ENCODE data around the gene FUT7. TPM values are rescaled to one million over a fixed set of nuclear protein-coding genes. Genes with fewer than 3 reads are reported as not detected.
A peak's percentile ranks its signal among the peaks of the same experiment; 100 is the strongest.

The FUT7 gene
- total and polyA plus RNA-seq, 2 of the 8 experiments (the other 6 are each of a cell fraction or from before 2014, with no cell fraction given): not detected

DNA sequence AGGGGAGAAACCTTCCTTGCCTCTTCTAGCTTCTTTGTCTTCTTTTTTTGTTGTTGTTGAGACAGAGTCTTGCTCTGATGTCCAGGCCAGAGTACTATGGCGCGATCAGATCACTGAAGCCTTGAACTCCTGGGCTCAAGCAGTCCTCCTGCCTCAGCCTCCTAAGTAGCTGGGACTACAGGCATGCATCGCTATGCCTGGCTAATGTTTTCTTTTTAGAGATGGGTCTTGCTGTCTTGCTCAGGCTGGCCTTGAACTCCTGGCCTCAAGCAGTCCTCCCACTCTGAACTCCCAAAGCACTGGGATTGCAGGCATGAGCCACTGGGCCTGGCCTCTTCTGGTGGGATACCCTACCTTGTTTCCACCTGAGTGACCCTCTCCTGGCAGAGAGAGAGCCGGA lies 43.0 kb downstream of the FUT7 start:
- Histone ChIP-seq H3K14ac (ENCODE audit: insufficient read length) (no peak overlapping the region), H3K4me1 (replicated peaks in 1 of 4; ENCODE audit: control insufficient read depth in 3 of 4, insufficient read depth in 4 of 4, low read length in 3 of 4) (peaks cover 0 to 8% (median 5%) of the 10 kb centered on the region in 4 experiments; a peak in 4 of 7 replicates), H3K18ac (ENCODE audit: extremely low read depth, low read length) (no peak overlapping the region), H3K4me2 (ENCODE audit: insufficient read depth in 1 of 2, low read depth in 2 of 2, low read length in 2 of 2) (no peak overlapping the region), H4K5ac (ENCODE audit: insufficient read length, low read depth, low read length) (no peak overlapping the region), H2BK15ac (ENCODE audit: low read length) (0 out of 2 replicates have a peak overlapping the region, but pooled peaks have one; percentile 29), H3K4me3 (ENCODE audit: extremely low read depth in 1 of 4, insufficient read depth in 2 of 4, low read depth in 3 of 4, low read length in 4 of 4) (no peak overlapping the region), H3K9me3 (ENCODE audit: insufficient read depth in 2 of 2, low read depth in 1 of 2, low read length in 1 of 2) (peaks cover 6% of the 10 kb centered on the region in 2 experiments; a peak in 2 of 4 replicates), H2BK12ac (ENCODE audit: low read depth, low read length) (no peak overlapping the region), H2AK5ac (ENCODE audit: low read depth, low read length) (no peak overlapping the region), H3K56ac (replicated peaks; ENCODE audit: insufficient read length, low read depth, low read length) (no peak overlapping the region), H4K8ac (ENCODE audit: extremely low read depth, insufficient read depth, low read length) (no peak overlapping the region), H3K23me2 (ENCODE audit: low read depth, low read length) (peaks cover 18% of the 10 kb centered on the region), H3K79me2 (ENCODE audit: control insufficient read depth in 1 of 2, insufficient read depth in 2 of 2, low read length in 2 of 2) (no peaks in the 10 kb centered on the region), H3K4ac (replicated peaks; ENCODE audit: insufficient read length, low read depth, low read length) (no peak overlapping the region), H2BK120ac (replicated peaks; ENCODE audit: low read depth, low read length) (no peak overlapping the region), H3K79me1 (ENCODE audit: low read depth, low read length) (no peaks in the 10 kb centered on the region), H2BK5ac (ENCODE audit: low read depth, low read length) (no peak overlapping the region), H3K27ac (ENCODE audit: low read depth, low read length) (no peak overlapping the region), H3K23ac (ENCODE audit: insufficient read length) (no peak overlapping the region), H3K27me3 (replicated peaks in 1 of 4; ENCODE audit: control insufficient read depth in 3 of 4, extremely low read depth in 1 of 4, insufficient read depth in 3 of 4, low read length in 3 of 4) (peaks cover 13 to 45% (median 40%) of the 10 kb centered on the region in 4 experiments), H2BK20ac (ENCODE audit: low read length) (no peak overlapping the region), H4K20me1 (replicated peaks in 1 of 2; ENCODE audit: control insufficient read depth in 1 of 2, insufficient read depth in 2 of 2, low read length in 2 of 2) (peaks cover 0 to 3% of the 10 kb centered on the region in 2 experiments), H2AFZ (ENCODE audit: low read length) (no peak overlapping the region), H3K36me3 (ENCODE audit: control insufficient read depth in 2 of 4, insufficient read depth in 4 of 4, low read length in 3 of 4) (0 out of 8 replicates have a peak, but pooled peaks cover 0 to under 1% (median 0%) of the 10 kb centered on the region in 4 experiments), H3K9ac (replicated peaks in 1 of 4; ENCODE audit: extremely low read depth in 1 of 4, low read depth in 3 of 4, low read length in 3 of 4) (no peak overlapping the region), H4K91ac (replicated peaks; ENCODE audit: insufficient read length, low read length) (no peak overlapping the region)
- CTCF ChIA-PET (ENCODE audit: partially characterized antibody): interaction anchor here (0.6 to 6.3 kb wide), 11 partner anchors 11 to 385 kb away, joined by 3 to 31 read pairs (median 5); partner anchors contain the start of gene NPDC1
- 92% methylated on average over 4 of the region's 4 CpGs; no CpG with 5 or more reads in 1 of the 2 experiments for WGBS, 2 experiments (ENCODE audit: extremely low coverage in 1 of 2, insufficient coverage in 1 of 2, insufficient read length in 1 of 2, insufficient replicate concordance in 2 of 2, low coverage in 1 of 2, low lambda C conversion rate in 2 of 2, missing lambda C conversion rate in 1 of 2)
- POLR2A ChIA-PET (ENCODE audit: partially characterized antibody): interaction anchor here (1.2 kb wide), 1 partner anchor 152 kb away, joined by 3 read pairs; no protein-coding TSS in a partner anchor
- DNase-seq (ENCODE audit: low read depth in 1 of 2, low spot score in 2 of 2) (no peak), FAIRE-seq (no peak)
- TF ChIP-seq TCF12 (IDR thresholded peaks at IDR 0.05; ENCODE audit: low read depth, low read length) (no peak), KDM5A (IDR thresholded peaks at IDR 0.05; ENCODE audit: low read length) (no peak), CEBPB (IDR thresholded peaks at IDR 0.05; ENCODE audit: low read depth, low read length) (no peak), KDM4A (IDR thresholded peaks at IDR 0.05; ENCODE audit: low read depth, low read length, severe bottlenecking) (no peak), HDAC6 (IDR thresholded peaks at IDR 0.05; ENCODE audit: low read depth, low read length) (no peak), SUZ12 (IDR thresholded peaks at IDR 0.05; ENCODE audit: low read length) (no peak), EZH2 (IDR thresholded peaks at IDR 0.05; ENCODE audit: low read depth, low read length, severe bottlenecking) (no peak), RFX5 (IDR thresholded peaks at IDR 0.05; ENCODE audit: borderline replicate concordance, low read depth, low read length) (no peak), BRCA1 (IDR thresholded peaks at IDR 0.05; ENCODE audit: low read depth, low read length) (no peak), HDAC2 (IDR thresholded peaks at IDR 0.05; ENCODE audit: borderline replicate concordance in 1 of 2, low read depth in 2 of 2, low read length in 2 of 2) (no peak), GTF2F1 (IDR thresholded peaks at IDR 0.05; ENCODE audit: borderline replicate concordance, low read depth, low read length) (no peak), BACH1 (IDR thresholded peaks at IDR 0.05; ENCODE audit: low read length) (no peak), JUND (IDR thresholded peaks at IDR 0.05; ENCODE audit: low read length) (no peak), TAF1 (IDR thresholded peaks at IDR 0.05; ENCODE audit: low read depth, low read length) (no peak), SRF (IDR thresholded peaks at IDR 0.05; ENCODE audit: low read depth, low read length) (no peak)
